GM23338 (cell line): Measurements from ENCODE around the gene CREB1. TPM values are rescaled to one million over a fixed set of nuclear protein-coding genes. Genes with fewer than 3 reads are reported as not detected.
A peak's percentile ranks its signal among the peaks of the same experiment; 100 is the strongest.

Source experiments
- ATAC-seq: fragments of 200-7000 bp; cut with Tn5 transposase; 3 replicates; pipeline ENCODE4 v1.9.1; 2020
- DNase-seq: peaks from one replicate; pipeline ENCODE4 v3.0.0-alpha.2; 2015; ENCODE audit warnings: low spot score
- H2AFZ ChIP-seq: fragments of 200-600 bp; sonication (generic); 2 replicates; pipeline ENCODE4 v1.8.0; 2016; ENCODE audit warnings: antibody characterized with exemption, mild to moderate bottlenecking, moderate library complexity
- H3F3A ChIP-seq: fragments of 200-600 bp; sonication (generic); replicated peaks from 2 replicates; pipeline ENCODE4 v1.8.0; 2017; ENCODE audit warnings: antibody characterized with exemption, mixed run types, low read depth
- H3K27ac ChIP-seq: fragments of 200-600 bp; sonication (generic); 2 replicates; pipeline ENCODE4 v1.6.1; 2016; ENCODE audit warnings: low read depth
- H3K27me3 ChIP-seq: fragments of 200-600 bp; sonication (generic); 2 replicates; pipeline ENCODE4 v1.8.0; 2016; ENCODE audit warnings: mild to moderate bottlenecking, mixed run types, moderate library complexity; ENCODE audit not compliant: insufficient read depth
- H3K36me3 ChIP-seq: fragments of 200-600 bp; sonication (generic); 2 replicates; pipeline ENCODE4 v1.8.0; 2016; ENCODE audit warnings: mild to moderate bottlenecking; ENCODE audit not compliant: insufficient read depth
- H3K4me1 ChIP-seq: fragments of 200-600 bp; sonication (generic); 2 replicates; pipeline ENCODE4 v1.8.0; 2016; ENCODE audit warnings: mild to moderate bottlenecking, moderate library complexity; ENCODE audit not compliant: insufficient read depth
- H3K4me2 ChIP-seq: fragments of 200-600 bp; sonication (generic); 2 replicates; pipeline ENCODE4 v1.7.1; 2017; ENCODE audit warnings: mixed run types
- H3K4me3 ChIP-seq: fragments of 200-600 bp; sonication (generic); 2 replicates; pipeline ENCODE4 v1.6.1; 2016; ENCODE audit warnings: mixed run types
- H3K79me2 ChIP-seq: fragments of 200-600 bp; sonication (generic); replicated peaks from 2 replicates; pipeline ENCODE4 v1.8.0; 2017; ENCODE audit warnings: mild to moderate bottlenecking; ENCODE audit not compliant: insufficient read depth
- H3K9me2 ChIP-seq: fragments of 200-600 bp; sonication (generic); 2 replicates; pipeline ENCODE4 v1.8.0; 2017; ENCODE audit not compliant: insufficient read depth
- H4K20me1 ChIP-seq: fragments of 200-600 bp; sonication (generic); replicated peaks from 2 replicates; pipeline ENCODE4 v1.8.0; 2017; ENCODE audit warnings: mild to moderate bottlenecking; ENCODE audit not compliant: insufficient read depth
- H3K27ac Mint-ChIP-seq: 2 replicates; pipeline ENCODE4 v1.8.0; 2020; ENCODE audit warnings: inconsistent platforms, mild to moderate bottlenecking, moderate library complexity, mixed read lengths
- H3K27me3 Mint-ChIP-seq: 3 replicates; pipeline ENCODE4 v1.8.0; 2022; ENCODE audit warnings: low read depth, mild to moderate bottlenecking, moderate library complexity, mixed read lengths, inconsistent platforms; ENCODE audit not compliant: insufficient read depth, poor library complexity
- H3K36me3 Mint-ChIP-seq: 3 replicates; pipeline ENCODE4 v1.8.0; 2021; ENCODE audit warnings: low read depth, mild to moderate bottlenecking, inconsistent platforms, moderate library complexity, mixed read lengths
- H3K4me1 Mint-ChIP-seq: 3 replicates; pipeline ENCODE4 v1.8.0; 2020; ENCODE audit warnings: mild to moderate bottlenecking, inconsistent platforms, mixed read lengths
- H3K4me3 Mint-ChIP-seq: 3 replicates; pipeline ENCODE4 v1.8.0; 2021; ENCODE audit warnings: moderate library complexity, mild to moderate bottlenecking, inconsistent platforms, mixed read lengths
- H3K9me3 Mint-ChIP-seq: 3 replicates; pipeline ENCODE4 v1.8.0; 2020; ENCODE audit warnings: moderate library complexity, mild to moderate bottlenecking, inconsistent platforms, mixed read lengths
- CREB1 ChIP-seq: fragments of 250-450 bp; sonication (Bioruptor Pico); IDR thresholded peaks from 2 replicates; pipeline ENCODE4 v1.5.0; 2020; ENCODE audit warnings: low read depth, mild to moderate bottlenecking, moderate library complexity
- EZH2 ChIP-seq: fragments of 200-600 bp; sonication (generic); IDR thresholded peaks from one replicate; pipeline ENCODE4 v1.8.0; 2017; ENCODE audit warnings: antibody characterized with exemption, mild to moderate bottlenecking, low read depth; ENCODE audit not compliant: unreplicated experiment
- EZH2phosphoT487 ChIP-seq: fragments of 200-600 bp; sonication (generic); IDR thresholded peaks from one replicate; pipeline ENCODE4 v1.8.1; 2018; ENCODE audit warnings: antibody characterized with exemption; ENCODE audit not compliant: unreplicated experiment
- JUNB ChIP-seq: IDR thresholded peaks from one replicate; pipeline ENCODE4 v1.6.1; 2016; ENCODE audit warnings: antibody characterized with exemption; ENCODE audit not compliant: unreplicated experiment
- POLR2AphosphoS5 ChIP-seq: IDR thresholded peaks from 2 replicates; pipeline ENCODE4 v1.6.1; 2016; ENCODE audit warnings: antibody characterized with exemption, low read depth
- REST ChIP-seq: IDR thresholded peaks from one replicate; pipeline ENCODE4 v1.6.1; 2018; ENCODE audit warnings: antibody characterized with exemption; ENCODE audit not compliant: unreplicated experiment
- ZNF114 ChIP-seq: fragments of 250-450 bp; sonication (Bioruptor Pico); IDR thresholded peaks from 2 replicates; pipeline ENCODE4 v1.5.0; 2020; ENCODE audit warnings: mild to moderate bottlenecking, moderate library complexity
- ZNF331 ChIP-seq: fragments of 250-450 bp; sonication (Bioruptor Pico); IDR thresholded peaks from 2 replicates; pipeline ENCODE4 v1.5.0; 2020; ENCODE audit warnings: low read depth, mild to moderate bottlenecking, moderate library complexity
- polyA plus RNA-seq: library from polyadenylated mRNA; unstranded; fragments of >200 nt; fragmentation: Nextera tagmentation; extraction: Ambion mirVana; gene quantifications from 2 replicates; pipeline ENCODE4 v1.2.1, GENCODE V29; 2016
- total RNA-seq: library from RNA; depleted of rRNA; stranded (reverse); fragments of >200 nt; shearing (Covaris generic); gene quantifications from 2 replicates; pipeline ENCODE4 v1.2.3, GENCODE V29; 2014

CREB1 gene
- total and polyA plus RNA-seq, 2 experiments from 2014 or later = 40.3 to 104 TPM

- Mint-ChIP-seq H3K27ac (no peak overlapping the region), H3K9me3 (no peaks in the 10 kb centered on the region), H3K4me1 (peaks cover 30% of the 10 kb centered on the region), H3K27me3 (peaks cover 2% of the 10 kb centered on the region), H3K36me3 (no peaks in the 10 kb centered on the region), H3K4me3 (no peak overlapping the region)
- Histone ChIP-seq H3K36me3 (no peaks in the 10 kb centered on the region), H3K4me2 (no peak overlapping the region), H2AFZ (no peak overlapping the region), H3F3A (no peaks in the 10 kb centered on the region), H3K9me2 (no peaks in the 10 kb centered on the region), H3K27ac (no peak overlapping the region), H3K4me1 (peaks cover 13% of the 10 kb centered on the region; the same call in 1 of the 2 replicates), H3K79me2 (no peaks in the 10 kb centered on the region), H3K4me3 (no peak overlapping the region), H3K27me3 (no peaks in the 10 kb centered on the region), H4K20me1 (no peaks in the 10 kb centered on the region)
- TF ChIP-seq EZH2phosphoT487 (no peak), ZNF114 (CRISPR knock-in tag) (no peak), JUNB (no peak), REST (no peak), POLR2AphosphoS5 (no peak), CREB1 (CRISPR knock-in tag) (no peak)
- no peak for DNase-seq
- ATAC-seq = no peak
Measured at GRCh38 chr2:207482630-207483029, 47.1 kb upstream of the CREB1 start.

GRCh38 chr2:207483066-207483465, 46.7 kb upstream of the CREB1 start:
- Histone ChIP-seq H3K36me3 (no peaks in the 10 kb centered on the region), H3K4me2 (no peak overlapping the region), H3K9me2 (no peaks in the 10 kb centered on the region), H4K20me1 (no peaks in the 10 kb centered on the region), H3K27me3 (no peaks in the 10 kb centered on the region), H3K4me3 (no peak overlapping the region), H3K27ac (no peak overlapping the region), H2AFZ (peak overlapping the region; percentile 85), H3F3A (no peaks in the 10 kb centered on the region), H3K79me2 (no peaks in the 10 kb centered on the region), H3K4me1 (peaks cover 13% of the 10 kb centered on the region; the same call in 1 of the 2 replicates)
- no peaks in the 10 kb centered on the region for H3K9me3 Mint-ChIP-seq
- no peak overlapping the region for H3K4me3 Mint-ChIP-seq
- peaks cover 30% of the 10 kb centered on the region for H3K4me1 Mint-ChIP-seq
- no peak overlapping the region for H3K27ac Mint-ChIP-seq
- no peak for ATAC-seq
- no peak for DNase-seq
- no peaks in the 10 kb centered on the region for H3K36me3 Mint-ChIP-seq
- peaks cover 2% of the 10 kb centered on the region for H3K27me3 Mint-ChIP-seq
- TF ChIP-seq EZH2 (no peak), JUNB (no peak), ZNF331 (no peak), CREB1 (CRISPR knock-in tag) (no peak)
